Measurements from ENCODE around the gene FCSK.
A peak's percentile ranks its signal among the peaks of the same experiment; 100 is the strongest.
"Not testable (repeated sequence)": the region's sequence is repeated elsewhere in the genome, so short reads cannot be mapped to it uniquely, and the experiment has no call there.

The FCSK gene

GRCh38 chr16:70450142-70451003 lies 4.0 kb upstream of the FCSK start:
- not testable (repeated sequence) for H3K9me3 Mint-ChIP-seq; H3K4me3 Mint-ChIP-seq; DNase-seq (ENCODE audit: low spot score in 2 of 2); H3K27ac Mint-ChIP-seq (ENCODE audit: low read depth); ATAC-seq (replicated peaks; ENCODE audit: extremely low read depth, poor library complexity, severe bottlenecking); H3K27me3 Mint-ChIP-seq; H3K36me3 Mint-ChIP-seq (ENCODE audit: insufficient read depth)
- peaks cover 12% of the 10 kb centered on the region for H3K4me1 Mint-ChIP-seq

- H3K27ac Mint-ChIP-seq (ENCODE audit: low read depth); ATAC-seq (replicated peaks; ENCODE audit: extremely low read depth, poor library complexity, severe bottlenecking); H3K27me3 Mint-ChIP-seq; H3K4me3 Mint-ChIP-seq; DNase-seq (ENCODE audit: low spot score in 2 of 2); H3K9me3 Mint-ChIP-seq; H3K36me3 Mint-ChIP-seq (ENCODE audit: insufficient read depth): not testable (repeated sequence)
- peaks cover 12% of the 10 kb centered on the region for H3K4me1 Mint-ChIP-seq
Measured at GRCh38 chr16:70451004-70451340, 3.4 kb upstream of the FCSK start.

- Mint-ChIP-seq H3K9me3 (no peaks in the 10 kb centered on the region), H3K27ac (ENCODE audit: low read depth) (peak overlapping the region; percentile 49), H3K27me3 (no peaks in the 10 kb centered on the region), H3K36me3 (ENCODE audit: insufficient read depth) (peaks cover 4% of the 10 kb centered on the region), H3K4me3 (peak overlapping the region; percentile 88), H3K4me1 (peaks cover 18% of the 10 kb centered on the region)
- DNase-seq (ENCODE audit: low spot score in 2 of 2) = no peak
- ATAC-seq (replicated peaks; ENCODE audit: extremely low read depth, poor library complexity, severe bottlenecking) = no peak
Measured at GRCh38 chr16:70453117-70453891, 1.1 kb upstream of the FCSK start.

- Mint-ChIP-seq H3K36me3 (ENCODE audit: insufficient read depth) (peaks cover 4% of the 10 kb centered on the region), H3K4me1 (peaks cover 18% of the 10 kb centered on the region), H3K27me3 (no peaks in the 10 kb centered on the region), H3K9me3 (no peaks in the 10 kb centered on the region), H3K27ac (ENCODE audit: low read depth) (peak overlapping the region; percentile 49), H3K4me3 (peak overlapping the region; percentile 88)
- peak; percentile 6 for ATAC-seq (replicated peaks; ENCODE audit: extremely low read depth, poor library complexity, severe bottlenecking)
- no peak for DNase-seq (ENCODE audit: low spot score in 2 of 2)
Measured at GRCh38 chr16:70453892-70454221, 538 bp upstream of the FCSK start.

GRCh38 chr16:70455910-70456309 lies 1.5 kb downstream of the FCSK start:
- Mint-ChIP-seq H3K27ac (ENCODE audit: low read depth) (no peak overlapping the region), H3K9me3 (no peaks in the 10 kb centered on the region), H3K27me3 (no peaks in the 10 kb centered on the region), H3K4me1 (peaks cover 18% of the 10 kb centered on the region), H3K36me3 (ENCODE audit: insufficient read depth) (peaks cover 5% of the 10 kb centered on the region), H3K4me3 (peak overlapping the region; percentile 88)
- DNase-seq (ENCODE audit: low spot score in 2 of 2) (no peak), ATAC-seq (replicated peaks; ENCODE audit: extremely low read depth, poor library complexity, severe bottlenecking) (no peak)

GRCh38 chr16:70457446-70458166 lies 3.2 kb downstream of the FCSK start:
- Mint-ChIP-seq H3K27me3 (no peaks in the 10 kb centered on the region), H3K36me3 (ENCODE audit: insufficient read depth) (peaks cover 5% of the 10 kb centered on the region), H3K27ac (ENCODE audit: low read depth) (no peak overlapping the region), H3K9me3 (no peaks in the 10 kb centered on the region), H3K4me1 (peaks cover 18% of the 10 kb centered on the region), H3K4me3 (no peak overlapping the region)
- ATAC-seq (replicated peaks; ENCODE audit: extremely low read depth, poor library complexity, severe bottlenecking) = no peak
- no peak for DNase-seq (ENCODE audit: low spot score in 2 of 2)

GRCh38 chr16:70460737-70461261 lies 6.4 kb downstream of the FCSK start:
- no peak for DNase-seq (ENCODE audit: low spot score in 2 of 2)
- ATAC-seq (replicated peaks; ENCODE audit: extremely low read depth, poor library complexity, severe bottlenecking) = no peak
- Mint-ChIP-seq H3K27ac (ENCODE audit: low read depth) (no peak overlapping the region), H3K36me3 (ENCODE audit: insufficient read depth) (peaks cover 10% of the 10 kb centered on the region), H3K4me3 (no peak overlapping the region), H3K9me3 (no peaks in the 10 kb centered on the region), H3K4me1 (peaks cover 6% of the 10 kb centered on the region), H3K27me3 (no peaks in the 10 kb centered on the region)

- H3K4me1 Mint-ChIP-seq = no peaks in the 10 kb centered on the region
- H3K27me3 Mint-ChIP-seq = no peaks in the 10 kb centered on the region
- peaks cover 10% of the 10 kb centered on the region for H3K36me3 Mint-ChIP-seq (ENCODE audit: insufficient read depth)
- no peaks in the 10 kb centered on the region for H3K9me3 Mint-ChIP-seq
- ATAC-seq (replicated peaks; ENCODE audit: extremely low read depth, poor library complexity, severe bottlenecking) (no peak), DNase-seq (ENCODE audit: low spot score in 2 of 2) (no peak)
- H3K4me3 Mint-ChIP-seq = no peak overlapping the region
- no peak overlapping the region for H3K27ac Mint-ChIP-seq (ENCODE audit: low read depth)
Measured at GRCh38 chr16:70463235-70463634, 8.8 kb downstream of the FCSK start.

GRCh38 chr16:70465999-70466804 lies 11.8 kb downstream of the FCSK start:
- no peaks in the 10 kb centered on the region for H3K4me1 Mint-ChIP-seq
- H3K36me3 Mint-ChIP-seq (ENCODE audit: insufficient read depth) = peaks cover 10% of the 10 kb centered on the region
- no peaks in the 10 kb centered on the region for H3K27me3 Mint-ChIP-seq
- no peaks in the 10 kb centered on the region for H3K9me3 Mint-ChIP-seq
- no peak for DNase-seq (ENCODE audit: low spot score in 2 of 2)
- no peak overlapping the region for H3K27ac Mint-ChIP-seq (ENCODE audit: low read depth)
- no peak for ATAC-seq (replicated peaks; ENCODE audit: extremely low read depth, poor library complexity, severe bottlenecking)
- H3K4me3 Mint-ChIP-seq = no peak overlapping the region

- H3K36me3 Mint-ChIP-seq (ENCODE audit: insufficient read depth) = peaks cover 10% of the 10 kb centered on the region
- no peak overlapping the region for H3K27ac Mint-ChIP-seq (ENCODE audit: low read depth)
- no peaks in the 10 kb centered on the region for H3K9me3 Mint-ChIP-seq
- H3K4me1 Mint-ChIP-seq = no peaks in the 10 kb centered on the region
- DNase-seq (ENCODE audit: low spot score in 2 of 2) = no peak
- H3K4me3 Mint-ChIP-seq = no peak overlapping the region
- no peaks in the 10 kb centered on the region for H3K27me3 Mint-ChIP-seq
- no peak for ATAC-seq (replicated peaks; ENCODE audit: extremely low read depth, poor library complexity, severe bottlenecking)
Measured at GRCh38 chr16:70466805-70467076, 12.3 kb downstream of the FCSK start.

GRCh38 chr16:70467113-70467512 lies 12.7 kb downstream of the FCSK start:
- Mint-ChIP-seq H3K4me1 (no peaks in the 10 kb centered on the region), H3K36me3 (ENCODE audit: insufficient read depth) (peaks cover 10% of the 10 kb centered on the region), H3K4me3 (no peak overlapping the region), H3K27ac (ENCODE audit: low read depth) (no peak overlapping the region), H3K27me3 (no peaks in the 10 kb centered on the region), H3K9me3 (no peaks in the 10 kb centered on the region)
- DNase-seq (ENCODE audit: low spot score in 2 of 2) (no peak), ATAC-seq (replicated peaks; ENCODE audit: extremely low read depth, poor library complexity, severe bottlenecking) (no peak)

- H3K4me3 Mint-ChIP-seq = no peak overlapping the region
- H3K27me3 Mint-ChIP-seq = no peaks in the 10 kb centered on the region
- peaks cover 10% of the 10 kb centered on the region for H3K36me3 Mint-ChIP-seq (ENCODE audit: insufficient read depth)
- DNase-seq (ENCODE audit: low spot score in 2 of 2) = no peak
- no peak overlapping the region for H3K27ac Mint-ChIP-seq (ENCODE audit: low read depth)
- no peak for ATAC-seq (replicated peaks; ENCODE audit: extremely low read depth, poor library complexity, severe bottlenecking)
- no peaks in the 10 kb centered on the region for H3K4me1 Mint-ChIP-seq
- no peaks in the 10 kb centered on the region for H3K9me3 Mint-ChIP-seq
Measured at GRCh38 chr16:70467608-70468007, 13.2 kb downstream of the FCSK start.

Measured in central memory CD8-positive, alpha-beta T cell (primary cell).